ENCODE data around the gene COL6A2. TPM values are rescaled to one million over a fixed set of nuclear protein-coding genes. Genes with fewer than 3 reads are reported as not detected.

Gene COL6A2
- total and polyA plus RNA-seq, 2 of the 13 experiments (the other 11 are each of a cell fraction or from before 2014, with no cell fraction given), result 0.07 to 0.41 TPM

GRCh38 chr21:46110499-46111192 is 12.7 kb downstream of the COL6A2 start:
- DNase-seq (ENCODE audit: low spot score) (no peak), ATAC-seq (peak; percentile 51), FAIRE-seq (no peak)
- peaks cover 11% of the 10 kb centered on the region for H3K9me3 ChIP-seq (ENCODE audit: low read length)
- H3K27me3 ChIP-seq (ENCODE audit: control insufficient read depth in 1 of 2, insufficient read depth in 2 of 2, low read length in 2 of 2), result peaks cover 0 to 18% of the 10 kb centered on the region in 2 experiments; a peak in 2 of 5 replicates
- intact Hi-C loops (cut with micrococcal nuclease; ENCODE audit: unreplicated experiment), result no loop called here
- H3K4me1 ChIP-seq (ENCODE audit: insufficient read depth, low read length), result no peaks in the 10 kb centered on the region
- H3K4me2 ChIP-seq (ENCODE audit: low read depth, low read length), result no peak overlapping the region
- ChIA-PET POLR2A (no interaction called here), CTCF (ENCODE audit: low intra/inter-chr PET ratio, low total read pairs) (no interaction called here)
- H4K20me1 ChIP-seq (ENCODE audit: insufficient read depth, low read length), result no peaks in the 10 kb centered on the region
- H3K27ac ChIP-seq (ENCODE audit: extremely low read length, insufficient read depth, low read length), result no peak overlapping the region
- H3K36me3 ChIP-seq (replicated peaks in 1 of 2; ENCODE audit: control insufficient read depth in 1 of 2, insufficient read depth in 2 of 2, low read length in 2 of 2), result no peaks in the 10 kb centered on the region
- H3K4me3 ChIP-seq (replicated peaks in 1 of 3; ENCODE audit: insufficient read depth in 1 of 3, low read depth in 2 of 3, low read length in 3 of 3), result no peak overlapping the region
- H3K79me2 ChIP-seq (ENCODE audit: insufficient read depth, low read length), result no peaks in the 10 kb centered on the region
- H2AFZ ChIP-seq (ENCODE audit: low read length), result no peak overlapping the region
- H3K9ac ChIP-seq (ENCODE audit: insufficient read depth, low read depth, low read length), result no peak overlapping the region
- in situ Hi-C loops (cut with HindIII; ENCODE audit: extremely low pct_ligation_motif_present, low pct_unique_long_range_greater_than_20kb), result no loop called here
- peak; percentile 34; the same call in 1 of the 2 replicates for TF ChIP-seq CTCF (CRISPR knock-in tag; IDR thresholded peaks at IDR 0.05)
- no peak for TF ChIP-seq ZBTB14 (CRISPR knock-in tag; IDR thresholded peaks at IDR 0.05)
- no peak for TF ChIP-seq FOXA3 (CRISPR knock-in tag; IDR thresholded peaks at IDR 0.05)
- TF ChIP-seq STAG1 (CRISPR knock-in tag; IDR thresholded peaks at IDR 0.05), result peak; percentile 32
- no peak for TF ChIP-seq MEF2D (CRISPR knock-in tag; IDR thresholded peaks at IDR 0.05)
- no peak for TF ChIP-seq FOXP1 (IDR thresholded peaks at IDR 0.05)
- no peak for TF ChIP-seq FOXP1 (CRISPR knock-in tag; IDR thresholded peaks at IDR 0.05)
- WGBS (ENCODE audit: low lambda C conversion rate), result 45% methylated on average over 8 of the region's 20 CpGs
- BruUV-seq (replicated peaks), result no TSS peak
